ENCODE results near the gene EXOC3L4. TPM values are rescaled to one million over a fixed set of nuclear protein-coding genes. Genes with fewer than 3 reads are reported as not detected.

Gene EXOC3L4
- total RNA-seq, 1 donor from 2014 or later: not detected

GRCh38 chr14:103100281-103101121 is 6.0 kb downstream of the EXOC3L4 start:
- H3K36me3 Mint-ChIP-seq (ENCODE audit: low read depth): no peaks in the 10 kb centered on the region
- DNase-seq (no peak), ATAC-seq (ENCODE audit: low read depth) (peak; percentile 51)
- POLR2A ChIA-PET: interaction anchor here (0.6 kb wide), 1 partner anchor 10 kb away, joined by 3 read pairs; no protein-coding TSS in a partner anchor
- H3K9me3 Mint-ChIP-seq: no peaks in the 10 kb centered on the region
- H3K4me3 Mint-ChIP-seq: no peak overlapping the region
- peak overlapping the region; percentile 30 for H3K27ac Mint-ChIP-seq
- CTCF ChIA-PET: interaction anchor here (0.6 to 1.2 kb wide), 4 partner anchors 8 to 491 kb away, joined by 3 to 5 read pairs (median 3); no protein-coding TSS in a partner anchor
- H3K27me3 Mint-ChIP-seq: peaks cover 18% of the 10 kb centered on the region
- intact Hi-C loops (cut with micrococcal nuclease): loop anchor here (5.0 kb wide), 1 partner anchor 232 kb away; the partner anchor contains the start of gene EIF5
- TF ChIP-seq CTCF (IDR thresholded peaks at IDR 0.05): no peak
- peaks cover 28% of the 10 kb centered on the region for H3K4me1 Mint-ChIP-seq

DNA sequence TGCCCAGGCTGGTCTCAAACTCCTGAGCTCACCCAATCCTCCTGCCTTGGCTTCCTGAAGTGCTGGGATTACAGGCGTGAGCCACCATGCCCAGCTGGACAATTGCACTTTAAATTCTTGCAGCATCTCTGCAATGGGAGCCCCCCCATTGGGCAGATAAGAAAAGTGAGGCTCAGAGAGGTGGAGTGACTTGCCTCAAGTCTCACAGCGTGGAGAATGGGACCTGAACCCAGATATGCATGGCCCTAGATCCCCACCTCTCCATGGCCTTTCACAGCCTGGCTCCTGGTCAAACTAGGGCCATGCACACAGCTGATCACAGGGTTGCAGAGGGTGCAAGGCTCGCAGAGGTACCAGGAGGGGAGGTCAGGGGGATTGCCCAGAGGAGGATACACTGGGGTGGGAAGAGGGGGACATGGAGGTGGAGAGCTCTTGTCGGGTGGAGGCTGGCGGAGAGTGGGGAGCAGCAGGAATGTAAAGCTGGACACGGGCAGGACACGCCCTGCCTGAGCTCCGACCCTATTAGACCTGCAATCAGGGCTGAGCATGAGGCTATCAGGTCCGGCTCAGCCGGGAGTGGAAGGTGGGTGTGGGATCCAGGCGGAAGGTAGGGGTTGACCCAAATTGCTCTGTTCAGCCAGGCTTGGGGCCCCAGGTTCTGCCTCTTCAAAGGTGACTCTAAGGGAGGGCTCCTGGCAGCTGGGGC is 6.9 kb downstream of the EXOC3L4 start:
- TF ChIP-seq CTCF (IDR thresholded peaks at IDR 0.05): no peak
- Mint-ChIP-seq H3K4me3 (peak overlapping the region; percentile 11), H3K9me3 (no peaks in the 10 kb centered on the region), H3K27ac (no peak overlapping the region), H3K27me3 (peaks cover 18% of the 10 kb centered on the region), H3K4me1 (peaks cover 32% of the 10 kb centered on the region), H3K36me3 (ENCODE audit: low read depth) (no peaks in the 10 kb centered on the region)
- no peak for DNase-seq
- intact Hi-C loops (cut with micrococcal nuclease): loop anchor here (5.0 kb wide), 1 partner anchor 231 kb away; the partner anchor contains the start of gene EIF5
- POLR2A ChIA-PET: interaction anchor here (0.6 kb wide), 1 partner anchor 9 kb away, joined by 3 read pairs; no protein-coding TSS in a partner anchor
- no peak for ATAC-seq (ENCODE audit: low read depth)
- CTCF ChIA-PET: interaction anchor here (1.1 to 1.2 kb wide), 2 partner anchors 9 to 191 kb away, joined by 3 read pairs; no protein-coding TSS in a partner anchor

GRCh38 chr14:103101963-103102688 is 7.6 kb downstream of the EXOC3L4 start:
- CTCF ChIA-PET: no interaction called here
- Mint-ChIP-seq H3K4me1 (peaks cover 32% of the 10 kb centered on the region), H3K4me3 (no peak overlapping the region)

DNA sequence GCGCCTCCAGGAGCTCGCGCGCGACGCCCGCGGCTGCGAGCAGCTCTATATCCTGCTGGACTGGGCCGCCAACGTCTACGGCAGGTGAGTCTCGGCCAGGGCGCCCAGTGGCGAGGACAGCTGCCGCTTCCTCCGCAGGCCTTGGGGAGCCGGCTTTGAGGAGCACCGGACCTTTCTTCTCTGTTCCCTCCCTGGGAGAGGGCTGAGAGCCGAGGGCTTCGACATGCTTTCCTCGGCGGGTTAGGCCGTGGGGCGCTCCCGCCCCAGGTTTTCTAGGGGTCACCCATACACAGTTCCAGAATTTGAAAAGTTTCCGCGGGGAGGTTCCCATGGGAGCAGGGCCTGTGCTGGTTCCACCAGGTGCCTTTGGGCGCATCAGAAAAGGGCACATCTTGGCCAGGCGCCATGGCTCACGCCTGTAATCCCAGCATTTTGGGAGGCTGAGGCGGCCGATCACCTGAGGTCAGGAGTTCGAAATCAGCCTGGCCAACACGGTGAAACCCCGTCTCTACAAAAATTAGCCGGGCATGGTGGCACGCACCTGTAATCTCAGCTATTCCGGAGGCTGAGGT is 8.2 kb downstream of the EXOC3L4 start:
- Mint-ChIP-seq H3K4me1 (peaks cover 32% of the 10 kb centered on the region), H3K9me3 (no peaks in the 10 kb centered on the region), H3K36me3 (ENCODE audit: low read depth) (no peaks in the 10 kb centered on the region), H3K27ac (no peak overlapping the region), H3K4me3 (no peak overlapping the region), H3K27me3 (peaks cover 17% of the 10 kb centered on the region)
- intact Hi-C loops (cut with micrococcal nuclease): loop anchor here (5.0 kb wide), 1 partner anchor 230 kb away; the partner anchor contains the start of gene EIF5
- ATAC-seq (ENCODE audit: low read depth) (no peak), DNase-seq (no peak)
- TF ChIP-seq CTCF (IDR thresholded peaks at IDR 0.05): no peak
- CTCF ChIA-PET: no interaction called here
- POLR2A ChIA-PET: interaction anchor here (0.6 kb wide), 1 partner anchor 385 kb away, joined by 4 read pairs; no protein-coding TSS in a partner anchor

More at GRCh38 chr14:103101963-103102688, 7.6 kb downstream of the EXOC3L4 start:
- H3K27me3 Mint-ChIP-seq: peaks cover 18% of the 10 kb centered on the region
- H3K27ac Mint-ChIP-seq: no peak overlapping the region
- DNase-seq: no peak
- intact Hi-C loops (cut with micrococcal nuclease): loop anchor here (5.0 kb wide), 1 partner anchor 230 kb away; the partner anchor contains the start of gene EIF5
- ATAC-seq (ENCODE audit: low read depth): no peak
- no peak for TF ChIP-seq CTCF (IDR thresholded peaks at IDR 0.05)
- no peaks in the 10 kb centered on the region for H3K36me3 Mint-ChIP-seq (ENCODE audit: low read depth)
- H3K9me3 Mint-ChIP-seq: no peaks in the 10 kb centered on the region
- POLR2A ChIA-PET: no interaction called here
